ENCODE data around the gene MREG.

- TF ChIP-seq POLR2A (IDR thresholded peaks at IDR 0.05) (no peak), EP300 (IDR thresholded peaks at IDR 0.05) (no peak), CTCF (IDR thresholded peaks at IDR 0.05) (no peak), POLR2AphosphoS5 (IDR thresholded peaks at IDR 0.05) (no peak)
These were observed 28.1 kb downstream of the MREG start for GRCh38 chr2:215985257-215985656.

All from sigmoid colon (tissue), 4 donors.